HG03378 (cell line): Measurements from ENCODE around the gene OR51V1.
"Not testable (repeated sequence)": the region's sequence is repeated elsewhere in the genome, so short reads cannot be mapped to it uniquely, and the experiment has no call there.

ENCODE experiments used
- ATAC-seq: cut with Tn5 transposase; IDR thresholded peaks from one replicate; pipeline ENCODE4 v1.9.1; 2021; ENCODE audit warnings: mild to moderate bottlenecking, moderate library complexity; ENCODE audit not compliant: unreplicated experiment

Gene OR51V1

GRCh38 chr11:5200582-5200981 lies at the start of gene OR51V1:
Gene OR51V1, minus strand, starts transcription at chr11:5200682. Its CDS starts 0 bp downstream, at chr11:5200682.
- no peak for ATAC-seq

GRCh38 chr11:5249807-5250396 lies 49.4 kb upstream of the OR51V1 start, which contains the start of gene HBG1:
Gene HBG1, minus strand, starts transcription at chr11:5249857. Its CDS starts 53 bp downstream, at chr11:5249804.
- ATAC-seq, result not testable (repeated sequence)

- not testable (repeated sequence) for ATAC-seq
Measured at GRCh38 chr11:5248498-5248897, 48.0 kb upstream of the OR51V1 start.

GRCh38 chr11:5247472-5248192 lies 47.1 kb upstream of the OR51V1 start:
- no peak for ATAC-seq

- ATAC-seq, result no peak
Measured at GRCh38 chr11:5246772-5247471, 46.4 kb upstream of the OR51V1 start.

GRCh38 chr11:5245155-5245554 lies 44.7 kb upstream of the OR51V1 start:
- no peak for ATAC-seq

GRCh38 chr11:5243816-5244180 lies 43.3 kb upstream of the OR51V1 start:
- no peak for ATAC-seq

GRCh38 chr11:5242933-5243815 lies 42.7 kb upstream of the OR51V1 start:
- ATAC-seq, result peak; percentile 64

- no peak for ATAC-seq
Measured at GRCh38 chr11:5242208-5242607, 41.7 kb upstream of the OR51V1 start.

- ATAC-seq, result no peak
Measured at GRCh38 chr11:5241458-5241857, 41.0 kb upstream of the OR51V1 start.

GRCh38 chr11:5240458-5240857 lies 40.0 kb upstream of the OR51V1 start:
- no peak for ATAC-seq

- ATAC-seq, result no peak
Measured at GRCh38 chr11:5240056-5240455, 39.6 kb upstream of the OR51V1 start.

- no peak for ATAC-seq
Measured at GRCh38 chr11:5239046-5239445, 38.6 kb upstream of the OR51V1 start.

GRCh38 chr11:5238486-5238885 lies 38.0 kb upstream of the OR51V1 start:
- no peak for ATAC-seq

GRCh38 chr11:5237420-5237819 lies 36.9 kb upstream of the OR51V1 start:
- ATAC-seq, result no peak

GRCh38 chr11:5235364-5236095 lies 35.0 kb upstream of the OR51V1 start:
- no peak for ATAC-seq

- peak; percentile 84 for ATAC-seq
Measured at GRCh38 chr11:5234381-5234834, 33.9 kb upstream of the OR51V1 start, which contains the start of gene HBD. Gene HBD, minus strand, starts transcription at chr11:5234483. Its CDS starts 50 bp downstream, at chr11:5234433.

GRCh38 chr11:5233307-5233706 lies 32.8 kb upstream of the OR51V1 start:
- ATAC-seq, result no peak

- ATAC-seq, result no peak
Measured at GRCh38 chr11:5232821-5233220, 32.3 kb upstream of the OR51V1 start.

- ATAC-seq, result no peak
Measured at GRCh38 chr11:5232176-5232575, 31.7 kb upstream of the OR51V1 start.
